SK-N-SH (cell line): ENCODE results near the gene EPOP. TPM values are rescaled to one million over a fixed set of nuclear protein-coding genes. Genes with fewer than 3 reads are reported as not detected.

ENCODE experiments used
- CTCF ChIA-PET: fragments of 300-600, 350-600 bp; formaldehyde crosslinking; extraction: SDS; loops from one replicate; lab custom pipeline; 2021; lab: Yijun Ruan, JAX
- POLR2A ChIA-PET: fragments of 350-600 bp; sonication (Branson Sonifier 250); formaldehyde crosslinking; extraction: SDS; loops from one replicate; lab custom pipeline; 2020; ENCODE audit warnings: antibody characterized with exemption, inconsistent platforms; lab: Yijun Ruan, JAX
- DNase-seq: peaks from one replicate; pipeline ENCODE4 v3.0.0; 2012
- H2AFZ ChIP-seq: fragments of 200-600 bp; sonication (generic); 2 replicates; pipeline ENCODE4 v1.8.1; 2016; ENCODE audit warnings: antibody characterized with exemption, mild to moderate bottlenecking, low read depth
- H3F3A ChIP-seq: fragments of 200-600 bp; sonication (generic); replicated peaks from 2 replicates; pipeline ENCODE3; 2016; ENCODE audit warnings: antibody characterized with exemption, mild to moderate bottlenecking; ENCODE audit not compliant: insufficient read depth
- H3K27ac ChIP-seq, 2 experiments: fragments of 200-500 bp in 1 of 2; fragments of 200-600 bp in 1 of 2; sonication (Bioruptor generic) in 1 of 2; sonication (generic), shearing (Covaris generic) in 1 of 2; 2 replicates each; pipeline versions ENCODE4 v1.5.1 to v1.6.1; 2014 to 2016; ENCODE audit warnings: low read depth in 2 of 2, inconsistent platforms in 1 of 2, low read length in 1 of 2, mild to moderate bottlenecking in 1 of 2, mixed read lengths in 1 of 2
- H3K27me3 ChIP-seq: fragments of 200-600 bp; sonication (generic), shearing (Covaris generic); 2 replicates; pipeline ENCODE4 v1.6.1; 2016; ENCODE audit warnings: mixed run types; ENCODE audit not compliant: insufficient read depth
- H3K36me3 ChIP-seq, 2 experiments: fragments of 200-500 bp in 1 of 2; fragments of 200-600 bp in 1 of 2; sonication (Bioruptor generic) in 1 of 2; sonication (generic) in 1 of 2; replicated peaks in 1 of 2; 2 replicates each; pipeline versions ENCODE3 to v1.5.1; 2014 to 2016; ENCODE audit warnings: low read length in 1 of 2, mild to moderate bottlenecking in 1 of 2; ENCODE audit not compliant: insufficient read depth in 2 of 2, control insufficient read depth in 1 of 2
- H3K4me1 ChIP-seq, 2 experiments: fragments of 200-500 bp in 1 of 2; fragments of 200-600 bp in 1 of 2; sonication (Bioruptor generic) in 1 of 2; sonication (generic), shearing (Covaris generic) in 1 of 2; 2 replicates each; pipeline versions ENCODE4 v1.5.1 to v1.6.1; 2014 to 2016; ENCODE audit warnings: low read depth in 1 of 2, low read length in 1 of 2, mixed run types in 1 of 2; ENCODE audit not compliant: insufficient read depth in 2 of 2, control insufficient read depth in 1 of 2
- H3K4me2 ChIP-seq: fragments of 200-600 bp; sonication (generic), shearing (Covaris generic); 2 replicates; pipeline ENCODE4 v1.6.1; 2017; ENCODE audit warnings: mixed run types
- H3K4me3 ChIP-seq, 2 experiments: fragments of 200-500 bp in 1 of 2; fragments of 200-600 bp in 1 of 2; sonication (Bioruptor generic) in 1 of 2; sonication (generic), shearing (Covaris generic) in 1 of 2; 2 replicates each; pipeline versions ENCODE4 v1.5.1 to v1.8.1; 2014 to 2016; ENCODE audit warnings: low read depth in 2 of 2, inconsistent platforms in 1 of 2, low read length in 1 of 2, mild to moderate bottlenecking in 1 of 2, mixed read lengths in 1 of 2, moderate library complexity in 1 of 2
- H3K79me2 ChIP-seq: fragments of 200-600 bp; sonication (generic); 2 replicates; pipeline ENCODE4 v1.8.1; 2017; ENCODE audit warnings: mild to moderate bottlenecking; ENCODE audit not compliant: insufficient read depth
- H3K9ac ChIP-seq: fragments of 200-600 bp; sonication (generic); 2 replicates; pipeline ENCODE4 v1.6.1; 2017; ENCODE audit warnings: mixed run types
- H3K9me2 ChIP-seq: fragments of 200-600 bp; sonication (generic); 2 replicates; pipeline ENCODE4 v1.6.1; 2017; ENCODE audit warnings: mixed run types
- H3K9me3 ChIP-seq: fragments of 200-600 bp; sonication (generic); 2 replicates; pipeline ENCODE4 v1.6.1; 2017; ENCODE audit warnings: mixed run types, mild to moderate bottlenecking, moderate library complexity
- H4K20me1 ChIP-seq: fragments of 200-600 bp; sonication (generic); 2 replicates; pipeline ENCODE4 v1.6.1; 2017; ENCODE audit warnings: mild to moderate bottlenecking, mixed run types; ENCODE audit not compliant: insufficient read depth
- CHD2 ChIP-seq: fragments of 150-350 bp; IDR thresholded peaks from 2 replicates; pipeline ENCODE4 v1.6.1; 2018; ENCODE audit warnings: low read length; ENCODE audit not compliant: partially characterized antibody
- EP300 ChIP-seq, 2 experiments: IDR thresholded peaks; 2 replicates each; pipeline versions ENCODE4 v1.4.0 to v1.6.1; 2012; ENCODE audit warnings: borderline replicate concordance in 1 of 2, low read depth in 1 of 2, low read length in 1 of 2
- FOSL2 ChIP-seq: IDR thresholded peaks from 2 replicates; pipeline ENCODE4 v1.4.0; 2012; ENCODE audit warnings: low read depth, mild to moderate bottlenecking, moderate library complexity, borderline replicate concordance
- FOXJ3 ChIP-seq: sonication (generic); formaldehyde crosslinking; IDR thresholded peaks from 2 replicates; pipeline ENCODE4 v1.5.1; 2020; ENCODE audit warnings: mild to moderate bottlenecking, missing genetic modification reagents
- GATA2 ChIP-seq: sonication (generic); formaldehyde crosslinking; IDR thresholded peaks from 2 replicates; pipeline ENCODE4 v1.5.0; 2020; ENCODE audit warnings: mild to moderate bottlenecking, missing genetic modification reagents
- JUND ChIP-seq: IDR thresholded peaks from 2 replicates; pipeline ENCODE4 v1.4.0; 2012
- MAX ChIP-seq: IDR thresholded peaks from 2 replicates; pipeline ENCODE4 v1.4.0; 2012; ENCODE audit warnings: low read depth
- MEF2A ChIP-seq: IDR thresholded peaks from 2 replicates; pipeline ENCODE4 v1.4.0; 2012; ENCODE audit warnings: low read depth, borderline replicate concordance
- NRF1 ChIP-seq: IDR thresholded peaks from 2 replicates; pipeline ENCODE4 v1.6.1; 2012; ENCODE audit warnings: low read depth, mild to moderate bottlenecking, low read length
- RCOR1 ChIP-seq: fragments of 150-350 bp; IDR thresholded peaks from 2 replicates; pipeline ENCODE4 v1.6.1; 2017; ENCODE audit warnings: antibody characterized with exemption, low read length
- REST ChIP-seq: IDR thresholded peaks from 2 replicates; pipeline ENCODE4 v1.6.1; 2012; ENCODE audit warnings: mild to moderate bottlenecking, low read depth, low read length, moderate library complexity
- RFX5 ChIP-seq: IDR thresholded peaks from 2 replicates; pipeline ENCODE4 v1.6.1; 2012; ENCODE audit warnings: mild to moderate bottlenecking, improper control_type of control experiment, low read length
- SMC3 ChIP-seq: IDR thresholded peaks from 2 replicates; pipeline ENCODE4 v1.6.1; 2012; ENCODE audit warnings: low read depth, low read length, improper control_type of control experiment
- TCF12 ChIP-seq: IDR thresholded peaks from 2 replicates; pipeline ENCODE4 v1.4.0; 2012
- TEAD4 ChIP-seq: IDR thresholded peaks from 2 replicates; pipeline ENCODE4 v1.4.0; 2012; ENCODE audit warnings: mild to moderate bottlenecking, borderline replicate concordance; ENCODE audit not compliant: insufficient read depth
- USF1 ChIP-seq: IDR thresholded peaks from 2 replicates; pipeline ENCODE4 v1.4.0; 2012; ENCODE audit warnings: low read depth, borderline replicate concordance
- USF2 ChIP-seq: fragments of 150-350 bp; IDR thresholded peaks from 2 replicates; pipeline ENCODE4 v1.6.1; 2017; ENCODE audit warnings: antibody characterized with exemption, low read length, low read depth, borderline replicate concordance
- YY1 ChIP-seq: IDR thresholded peaks from 2 replicates; pipeline ENCODE4 v1.4.0; 2012; ENCODE audit warnings: low read depth, mild to moderate bottlenecking
- ZBTB33 ChIP-seq: IDR thresholded peaks from 2 replicates; pipeline ENCODE4 v1.4.0; 2012; ENCODE audit warnings: low read depth, borderline replicate concordance
- WGBS: methylation state at CpG from one replicate; pipeline ENCODE4 v1.1.6; 2017; ENCODE audit warnings: low lambda C conversion rate; 5-methylcytosine and 5-hydroxymethylcytosine counted together
- polyA plus RNA-seq, 3 experiments: library from polyadenylated mRNA; depleted of rRNA; stranded (reverse); fragments of >200 nt; gene quantifications; 2 replicates each; pipeline ENCODE4 v1.2.3, GENCODE V29; 2012

EPOP gene
- polyA plus RNA-seq, 1 of the 3 experiments (the other 2 are of a cell fraction), result 3.1 TPM

GRCh38 chr17:38702916-38703741 lies 28.4 kb upstream of the EPOP start:
- POLR2A ChIA-PET, result interaction anchor here (1.5 kb wide), 1 partner anchor 28 kb away, joined by 5 read pairs; the partner anchor contains the start of gene CISD3

More at GRCh38 chr17:38702916-38703741, 28.4 kb upstream of the EPOP start:
- peaks cover 6 to 7% of the 10 kb centered on the region in 2 experiments for H3K36me3 ChIP-seq
- peak overlapping the region; percentile 45; the same call in 1 of the 2 replicates for H3K9ac ChIP-seq
- H4K20me1 ChIP-seq, result peaks cover 9% of the 10 kb centered on the region; the same call in 1 of the 2 replicates
- no peaks in the 10 kb centered on the region for H3K9me2 ChIP-seq
- CTCF ChIA-PET, result interaction anchor here (0.6 to 1.7 kb wide), 3 partner anchors 9 to 175 kb away, joined by 3 to 10 read pairs (median 4); no protein-coding TSS in a partner anchor
- peaks cover 10 to 43% of the 10 kb centered on the region in 2 experiments; a peak in 2 of 4 replicates for H3K4me1 ChIP-seq
- no peak overlapping the region; the same call in 1 of the 2 replicates for H2AFZ ChIP-seq
- H3F3A ChIP-seq, result peaks cover 30% of the 10 kb centered on the region
- H3K27me3 ChIP-seq, result no peaks in the 10 kb centered on the region
- H3K9me3 ChIP-seq, result no peaks in the 10 kb centered on the region
- WGBS, result 87% methylated on average over 55 of the region's 55 CpGs
- TF ChIP-seq YY1, result no peak
- no peak for TF ChIP-seq USF1
- TF ChIP-seq RFX5, result no peak
- TF ChIP-seq GATA2 (CRISPR knock-in tag), result no peak
- no peak for TF ChIP-seq JUND
- TF ChIP-seq MEF2A, result no peak
- TF ChIP-seq FOSL2, result no peak
- TF ChIP-seq MAX, result no peak
- TF ChIP-seq EP300 (IDR thresholded peaks at IDR 0.05; ENCODE audit: borderline replicate concordance in 1 of 2, low read depth in 1 of 2, low read length in 1 of 2), result no peak
- TF ChIP-seq ZBTB33, result no peak
- TF ChIP-seq CHD2, result no peak
- TF ChIP-seq RCOR1, result no peak
- no peak for TF ChIP-seq REST
- TF ChIP-seq TCF12, result no peak
- TF ChIP-seq USF2, result no peak
- no peak for TF ChIP-seq TEAD4
- no peak for TF ChIP-seq SMC3
- TF ChIP-seq FOXJ3 (CRISPR knock-in tag), result no peak
- no peak for TF ChIP-seq NRF1
- no peak for DNase-seq
- H3K79me2 ChIP-seq, result peaks cover 37% of the 10 kb centered on the region; the same call in 1 of the 2 replicates
- H3K4me3 ChIP-seq, result peak overlapping the region; percentile 71 to 81
- peak overlapping the region; percentile 97 for H3K4me2 ChIP-seq
- H3K27ac ChIP-seq, result peak overlapping the region in 1 of 2 experiments; percentile 96; a peak in 1 of 4 replicates
